ENCODE data around the gene NR2C2AP. TPM values are rescaled to one million over a fixed set of nuclear protein-coding genes. Genes with fewer than 3 reads are reported as not detected.

The NR2C2AP gene
- total and polyA plus RNA-seq, 2 donors (not counting 3 experiments of a cell fraction or from before 2014, with no cell fraction given) = 11.9 to 17.5 TPM

GRCh38 chr19:19209372-19209771 is 6.2 kb upstream of the NR2C2AP start:
- no TSS peak for BruUV-seq (replicated peaks)
- dilution Hi-C loops (cut with MboI; ENCODE audit: extremely low pct_ligation_motif_present, low sequenced_read_pairs) = no loop called here
- POLR2A ChIA-PET = no interaction called here

More at GRCh38 chr19:19209372-19209771, 6.2 kb upstream of the NR2C2AP start:
- CTCF ChIA-PET = interaction anchor here (1.0 kb wide), 1 partner anchor 15 kb away, joined by 3 read pairs; no protein-coding TSS in a partner anchor
- Histone ChIP-seq H3K4me3 (replicated peaks in 1 of 3; ENCODE audit: insufficient read depth in 1 of 3, low read depth in 1 of 3, low read length in 3 of 3) (no peak overlapping the region), H3K4me1 (ENCODE audit: control insufficient read depth, extremely low read depth, insufficient read depth, low read length) (no peaks in the 10 kb centered on the region), H3K9me1 (replicated peaks; ENCODE audit: control insufficient read depth, extremely low read depth, insufficient read depth, low read length) (no peaks in the 10 kb centered on the region), H4K20me1 (replicated peaks; ENCODE audit: control insufficient read depth, extremely low read depth, insufficient read depth, low read length) (no peaks in the 10 kb centered on the region), H2AFZ (ENCODE audit: low read depth, low read length) (no peak overlapping the region), H3K9me3 (replicated peaks; ENCODE audit: control insufficient read depth, insufficient read depth, low read length) (no peaks in the 10 kb centered on the region), H3K9ac (replicated peaks; ENCODE audit: extremely low read depth, insufficient read depth, low read length) (no peak overlapping the region), H3K36me3 (ENCODE audit: control insufficient read depth in 2 of 2, extremely low read depth in 1 of 2, insufficient read depth in 2 of 2, low read length in 2 of 2) (no peaks in the 10 kb centered on the region), H3K27me3 (ENCODE audit: control insufficient read depth in 2 of 2, insufficient read depth in 2 of 2, low read length in 2 of 2) (peaks cover 10 to 11% of the 10 kb centered on the region in 2 experiments), H3K4me2 (ENCODE audit: insufficient read depth, low read length) (no peak overlapping the region), H3K27ac (ENCODE audit: insufficient read depth, low read depth, low read length) (no peak overlapping the region), H3K79me2 (ENCODE audit: control insufficient read depth, insufficient read depth, low read length) (no peaks in the 10 kb centered on the region)
- DNase-seq (ENCODE audit: low read depth, low spot score) = no peak
- intact Hi-C loops (cut with micrococcal nuclease) = no loop called here
- TF ChIP-seq JUN (IDR thresholded peaks at IDR 0.05; ENCODE audit: borderline replicate concordance, insufficient read depth, insufficient read length, low read depth) (no peak), MYC (IDR thresholded peaks at IDR 0.05; ENCODE audit: low read depth, low read length) (no peak), POLR2A (IDR thresholded peaks at IDR 0.05; ENCODE audit: low read depth, low read length) (no peak), GATA2 (IDR thresholded peaks at IDR 0.05; ENCODE audit: insufficient read depth, insufficient read length, low read depth, low read length) (no peak), MAX (IDR thresholded peaks at IDR 0.05; ENCODE audit: insufficient read depth, insufficient read length) (no peak), POLR2AphosphoS5 (IDR thresholded peaks at IDR 0.05; ENCODE audit: insufficient read depth, low read depth, low read length) (no peak), FOS (IDR thresholded peaks at IDR 0.05; ENCODE audit: borderline replicate concordance, insufficient read depth, low read length) (no peak), CTCF (IDR thresholded peaks at IDR 0.05; ENCODE audit: extremely low read depth in 1 of 2, insufficient read depth in 1 of 2, low read depth in 1 of 2, low read length in 2 of 2) (no peak), EZH2 (IDR thresholded peaks at IDR 0.05; ENCODE audit: borderline replicate concordance, low read depth, low read length, severe bottlenecking) (no peak)
- no peak for FAIRE-seq
